Esophagus muscularis mucosa (tissue), 4 donors: Measurements from ENCODE around the gene NMRK1. TPM values are rescaled to one million over a fixed set of nuclear protein-coding genes. Genes with fewer than 3 reads are reported as not detected.

ENCODE experiments used
- DNase-seq: peaks from one replicate; pipeline ENCODE4 v3.0.0-alpha.2; 2017; ENCODE audit errors: extremely low spot score
- H3K27ac ChIP-seq, 4 donors: fragments of 200-600 bp; sonication (generic); replicated peaks in 1 of 4; 1 replicate in 3 of 4; 2 replicates in 1 of 4; pipeline ENCODE4 v1.5.1; 2016 to 2019; ENCODE audit warnings: mild to moderate bottlenecking in 1 of 4
- H3K27me3 ChIP-seq, 4 donors: fragments of 200-600 bp; sonication (generic); one replicate each; pipeline versions ENCODE4 v1.5.1 to v1.6.0; 2016 to 2019
- H3K36me3 ChIP-seq, 4 donors: fragments of 200-600 bp; sonication (generic); one replicate each; pipeline ENCODE4 v1.5.1; 2016 to 2019
- H3K4me1 ChIP-seq, 4 donors: fragments of 200-600 bp; sonication (generic); one replicate each; pipeline ENCODE4 v1.5.1; 2016 to 2019
- H3K4me3 ChIP-seq, 4 donors: fragments of 200-600 bp; sonication (generic); 1 replicate in 2 of 4; 2 replicates in 2 of 4; pipeline ENCODE4 v1.5.1; 2016 to 2019; ENCODE audit warnings: mild to moderate bottlenecking in 4 of 4, moderate library complexity in 1 of 4
- H3K9me3 ChIP-seq, 4 donors: fragments of 200-600 bp; sonication (generic); 1 replicate in 3 of 4; 2 replicates in 1 of 4; pipeline ENCODE4 v1.5.1; 2016 to 2019
- EP300 ChIP-seq: sonication (generic); formaldehyde crosslinking; IDR thresholded peaks from one replicate; pipeline ENCODE4 v1.6.1; 2017; ENCODE audit warnings: antibody characterized with exemption
- POLR2A ChIP-seq: fragments of 450-650 bp; IDR thresholded peaks from one replicate; pipeline ENCODE4 v1.6.1; 2017; ENCODE audit warnings: antibody characterized with exemption, moderate library complexity, mild to moderate bottlenecking, low read depth
- POLR2AphosphoS5 ChIP-seq, 2 donors: sonication (generic); formaldehyde crosslinking; IDR thresholded peaks; one replicate each; pipeline ENCODE4 v1.6.1; 2017; ENCODE audit warnings: antibody characterized with exemption in 2 of 2
- WGBS: methylation state at CpG from one replicate; pipeline ENCODE4 v1.1.5; 2018; 5-methylcytosine and 5-hydroxymethylcytosine counted together
- intact Hi-C: fragments of 100-400 bp; cut with DNase I; formaldehyde crosslinking; loops from one replicate; pipeline ENCODE4 v1.15.1; 2023
- total RNA-seq, 4 donors: library from RNA; depleted of rRNA; stranded (reverse); fragments of >200 nt; gene quantifications; one replicate each; pipeline versions ENCODE4 v1.1.0 to v1.2.1, GENCODE V29; 2016
- TF ChIP-seq, protein P1 (sequence below), 3 experiments: fragments of 200-600 bp in 2 of 3; fragments of 450-650 bp in 1 of 3; sonication (generic) in 2 of 3; IDR thresholded peaks; one replicate each; pipeline ENCODE4 v1.5.1; 2017 to 2019; ENCODE audit warnings: antibody characterized with exemption in 3 of 3, mild to moderate bottlenecking in 2 of 3, moderate library complexity in 1 of 3

The NMRK1 gene
- total RNA-seq, 4 donors from 2014 or later: 5.4 to 18.3 (median 10.0) TPM

DNA sequence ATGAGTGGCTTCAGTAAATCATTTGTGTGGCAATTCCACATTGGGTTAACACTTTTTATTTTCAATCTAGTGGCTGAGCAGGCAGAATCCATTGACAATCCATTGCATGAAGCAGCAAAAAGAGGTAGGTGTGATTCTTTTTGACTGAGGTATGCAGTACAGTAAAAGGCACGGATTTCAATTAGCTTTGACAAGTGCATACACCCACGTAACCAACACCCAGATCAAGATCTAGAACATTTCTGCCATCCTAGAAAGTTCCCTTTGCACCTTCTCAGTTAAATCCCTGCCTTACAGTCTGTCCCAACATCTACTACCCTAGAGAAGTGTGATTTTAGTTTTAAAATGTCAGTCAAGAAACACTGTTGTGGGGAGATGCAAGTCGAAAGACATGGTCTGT lies 43.7 kb upstream of the NMRK1 start:
- WGBS: 88% methylated on average over 3 of the region's 3 CpGs
- Histone ChIP-seq H3K4me3 (no peak overlapping the region), H3K36me3 (peaks cover 11 to 58% (median 37%) of the 10 kb centered on the region in 4 donors), H3K4me1 (no peaks in the 10 kb centered on the region), H3K27ac (no peak overlapping the region), H3K27me3 (no peaks in the 10 kb centered on the region), H3K9me3 (no peaks in the 10 kb centered on the region)
- intact Hi-C loops: no loop called here
- DNase-seq: no peak
- no peak for TF ChIP-seq POLR2AphosphoS5 (IDR thresholded peaks at IDR 0.05)
- TF ChIP-seq EP300: no peak
- TF ChIP-seq POLR2A: no peak

DNA sequence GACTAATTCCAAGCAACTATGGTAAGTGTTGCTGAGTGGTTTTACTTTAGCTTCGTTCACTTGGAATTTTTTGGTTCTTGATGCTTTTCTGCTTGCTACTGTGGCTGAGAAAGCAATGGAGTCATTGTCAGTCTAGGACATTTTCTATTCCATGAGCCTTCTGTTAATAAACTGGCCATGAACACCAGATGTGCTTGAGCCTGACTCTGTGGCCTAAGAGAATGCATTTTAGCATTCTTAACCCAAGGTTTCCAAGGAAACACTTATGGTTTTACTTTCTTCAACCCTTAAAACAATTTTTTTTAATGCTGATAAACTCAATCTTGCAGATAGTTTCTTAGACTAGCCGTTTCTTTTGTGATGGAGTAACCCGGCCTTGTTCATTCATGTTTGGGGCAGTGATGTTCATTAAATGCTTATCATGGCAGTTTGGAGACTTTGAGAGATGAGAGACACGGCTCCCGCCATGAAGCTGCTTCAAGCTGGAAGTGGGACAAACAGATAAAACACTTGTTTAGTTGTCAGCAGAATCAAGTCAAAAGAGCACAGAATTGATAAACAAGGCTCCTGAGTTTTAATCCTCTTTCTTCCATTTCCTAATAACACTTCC lies 42.8 kb upstream of the NMRK1 start:
- Histone ChIP-seq H3K9me3 (no peaks in the 10 kb centered on the region), H3K4me3 (no peak overlapping the region), H3K36me3 (peaks cover 11 to 49% (median 31%) of the 10 kb centered on the region in 4 donors), H3K27ac (no peak overlapping the region), H3K27me3 (no peaks in the 10 kb centered on the region), H3K4me1 (no peaks in the 10 kb centered on the region)
- DNase-seq: no peak
- TF ChIP-seq, protein P1, sequence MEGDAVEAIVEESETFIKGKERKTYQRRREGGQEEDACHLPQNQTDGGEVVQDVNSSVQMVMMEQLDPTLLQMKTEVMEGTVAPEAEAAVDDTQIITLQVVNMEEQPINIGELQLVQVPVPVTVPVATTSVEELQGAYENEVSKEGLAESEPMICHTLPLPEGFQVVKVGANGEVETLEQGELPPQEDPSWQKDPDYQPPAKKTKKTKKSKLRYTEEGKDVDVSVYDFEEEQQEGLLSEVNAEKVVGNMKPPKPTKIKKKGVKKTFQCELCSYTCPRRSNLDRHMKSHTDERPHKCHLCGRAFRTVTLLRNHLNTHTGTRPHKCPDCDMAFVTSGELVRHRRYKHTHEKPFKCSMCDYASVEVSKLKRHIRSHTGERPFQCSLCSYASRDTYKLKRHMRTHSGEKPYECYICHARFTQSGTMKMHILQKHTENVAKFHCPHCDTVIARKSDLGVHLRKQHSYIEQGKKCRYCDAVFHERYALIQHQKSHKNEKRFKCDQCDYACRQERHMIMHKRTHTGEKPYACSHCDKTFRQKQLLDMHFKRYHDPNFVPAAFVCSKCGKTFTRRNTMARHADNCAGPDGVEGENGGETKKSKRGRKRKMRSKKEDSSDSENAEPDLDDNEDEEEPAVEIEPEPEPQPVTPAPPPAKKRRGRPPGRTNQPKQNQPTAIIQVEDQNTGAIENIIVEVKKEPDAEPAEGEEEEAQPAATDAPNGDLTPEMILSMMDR (IDR thresholded peaks at IDR 0.05): no peak
- intact Hi-C loops: no loop called here
- WGBS: 68% methylated on average over 5 of the region's 5 CpGs

DNA sequence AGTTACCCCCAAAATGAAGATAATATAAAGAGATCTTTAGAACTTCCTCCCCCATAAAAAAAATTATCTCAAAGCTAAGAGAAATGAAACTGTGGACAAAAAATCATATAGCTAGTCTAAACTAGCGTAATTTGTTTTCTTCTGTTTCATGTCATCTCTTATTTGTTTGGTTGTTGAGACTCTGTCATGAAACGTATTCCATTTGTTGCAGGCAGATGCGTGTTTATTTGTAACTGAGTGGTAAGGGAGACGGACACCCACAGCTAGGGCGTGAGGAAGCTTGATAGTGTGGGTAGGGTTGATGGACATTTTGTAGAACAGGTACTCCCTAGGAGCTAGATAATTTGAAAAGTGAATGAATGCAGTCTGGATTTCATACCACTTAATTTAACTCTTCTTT lies 42.2 kb upstream of the NMRK1 start:
- H3K36me3 ChIP-seq: peaks cover 11 to 44% (median 27%) of the 10 kb centered on the region in 4 donors
- no peak for DNase-seq
- no peaks in the 10 kb centered on the region for H3K4me1 ChIP-seq
- WGBS: 95% methylated on average over 5 of the region's 5 CpGs
- H3K27ac ChIP-seq: no peak overlapping the region
- no peaks in the 10 kb centered on the region for H3K27me3 ChIP-seq
- no peak for TF ChIP-seq EP300
- TF ChIP-seq POLR2AphosphoS5 (IDR thresholded peaks at IDR 0.05): no peak
- TF ChIP-seq, protein P1 (IDR thresholded peaks at IDR 0.05): no peak
- TF ChIP-seq POLR2A: no peak
- intact Hi-C loops: no loop called here
- no peak overlapping the region for H3K4me3 ChIP-seq
- H3K9me3 ChIP-seq: no peaks in the 10 kb centered on the region

DNA sequence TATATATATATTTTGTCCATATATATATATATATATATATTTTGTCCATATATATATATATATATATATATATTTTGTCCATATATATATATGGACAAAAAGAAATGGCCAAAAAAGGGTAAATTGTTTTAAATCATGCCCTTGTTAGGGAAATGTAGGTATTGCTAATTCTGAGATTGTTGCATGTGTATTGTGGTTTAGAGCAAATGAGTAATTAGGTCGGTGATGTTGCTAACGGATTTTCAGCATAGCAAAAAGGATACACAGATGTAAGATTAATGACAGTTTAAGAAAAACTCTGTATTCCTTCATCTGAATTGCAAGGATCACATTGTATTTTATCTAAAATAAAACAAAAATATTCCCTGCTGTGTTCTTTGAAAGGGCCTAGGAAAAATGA lies 40.6 kb upstream of the NMRK1 start:
- Histone ChIP-seq H3K27ac (no peak overlapping the region), H3K4me1 (no peaks in the 10 kb centered on the region), H3K36me3 (peaks cover 11 to 31% (median 17%) of the 10 kb centered on the region in 4 donors), H3K4me3 (no peak overlapping the region), H3K27me3 (no peaks in the 10 kb centered on the region), H3K9me3 (no peaks in the 10 kb centered on the region)
- TF ChIP-seq POLR2AphosphoS5 (IDR thresholded peaks at IDR 0.05): no peak
- TF ChIP-seq EP300: no peak
- DNase-seq: no peak
- 80% methylated on average over 2 of the region's 2 CpGs for WGBS
- intact Hi-C loops: no loop called here

DNA sequence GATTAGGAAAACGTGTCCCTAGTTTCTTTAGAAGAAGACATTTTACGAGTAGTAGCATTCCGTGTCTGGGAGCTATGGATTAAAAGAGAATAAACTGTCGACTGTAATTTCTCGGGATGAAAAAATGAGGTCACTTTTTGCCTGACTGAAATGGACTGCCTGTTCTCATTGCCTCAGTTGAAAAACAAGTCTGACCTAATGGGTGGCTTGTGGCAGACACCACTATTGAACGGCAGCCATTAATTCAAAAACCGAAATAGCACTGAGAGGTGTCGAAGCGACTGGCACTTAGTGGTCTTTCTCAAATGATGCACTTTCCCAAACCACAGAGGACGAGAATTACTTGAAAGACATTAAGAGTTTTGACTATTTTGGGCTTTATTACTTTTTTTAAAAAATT lies 35.7 kb upstream of the NMRK1 start:
- no peak overlapping the region for H3K27ac ChIP-seq
- no peak for DNase-seq
- H3K27me3 ChIP-seq: no peaks in the 10 kb centered on the region
- intact Hi-C loops: no loop called here
- no peaks in the 10 kb centered on the region for H3K9me3 ChIP-seq
- no peaks in the 10 kb centered on the region for H3K4me1 ChIP-seq
- 93% methylated on average over 10 of the region's 10 CpGs for WGBS
- H3K36me3 ChIP-seq: peaks cover 0 to 27% (median 14%) of the 10 kb centered on the region in 4 donors
- no peak overlapping the region for H3K4me3 ChIP-seq
- TF ChIP-seq EP300: no peak
- TF ChIP-seq POLR2AphosphoS5 (IDR thresholded peaks at IDR 0.05): no peak
- TF ChIP-seq POLR2A: no peak
- TF ChIP-seq, protein P1 (IDR thresholded peaks at IDR 0.05): no peak

DNA sequence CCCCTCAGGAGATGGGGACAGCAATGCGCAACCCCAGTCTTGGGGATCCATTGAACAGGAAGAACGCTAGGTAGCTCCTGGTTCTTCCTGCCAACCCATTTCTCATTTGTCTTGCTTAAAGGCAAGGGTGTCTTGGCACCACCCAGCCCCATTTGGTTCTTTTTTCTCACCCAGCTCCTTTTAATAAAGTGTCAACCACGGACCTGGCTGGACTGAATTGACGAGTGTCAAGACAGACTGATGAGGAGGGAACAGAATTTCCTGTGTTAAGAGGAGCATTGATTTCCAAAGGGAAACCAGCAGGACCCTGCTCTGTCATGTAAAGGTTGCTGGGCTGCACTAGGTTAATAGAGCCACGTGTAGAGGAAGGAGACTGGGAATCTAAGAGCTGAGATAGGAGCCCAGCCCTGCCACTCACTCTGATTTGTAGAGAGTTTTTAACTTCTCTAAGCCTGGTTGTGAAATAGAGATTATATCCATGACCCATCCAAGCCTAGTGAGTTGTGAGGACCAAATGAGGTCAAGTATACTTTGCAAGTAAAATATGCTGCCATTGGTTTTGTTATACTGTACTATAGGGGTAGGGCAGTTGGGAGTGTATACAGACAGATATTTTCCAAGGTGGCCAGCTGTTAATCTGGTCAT lies 34.1 kb upstream of the NMRK1 start:
- H3K36me3 ChIP-seq: peaks cover 0 to 33% (median 21%) of the 10 kb centered on the region in 4 donors
- H3K9me3 ChIP-seq: no peaks in the 10 kb centered on the region
- no peaks in the 10 kb centered on the region for H3K4me1 ChIP-seq
- H3K27ac ChIP-seq: no peak overlapping the region
- 85% methylated on average over 5 of the region's 5 CpGs for WGBS
- intact Hi-C loops: no loop called here
- TF ChIP-seq POLR2AphosphoS5 (IDR thresholded peaks at IDR 0.05): no peak
- TF ChIP-seq EP300: no peak
- TF ChIP-seq POLR2A: no peak
- TF ChIP-seq, protein P1 (IDR thresholded peaks at IDR 0.05): no peak
- no peaks in the 10 kb centered on the region for H3K27me3 ChIP-seq
- no peak for DNase-seq
- H3K4me3 ChIP-seq: no peak overlapping the region
